Measurements from ENCODE around the gene RAB33A.

GRCh38 chrX:130124577-130124976 is 47.2 kb upstream of the RAB33A start:
- TF ChIP-seq, protein P1, sequence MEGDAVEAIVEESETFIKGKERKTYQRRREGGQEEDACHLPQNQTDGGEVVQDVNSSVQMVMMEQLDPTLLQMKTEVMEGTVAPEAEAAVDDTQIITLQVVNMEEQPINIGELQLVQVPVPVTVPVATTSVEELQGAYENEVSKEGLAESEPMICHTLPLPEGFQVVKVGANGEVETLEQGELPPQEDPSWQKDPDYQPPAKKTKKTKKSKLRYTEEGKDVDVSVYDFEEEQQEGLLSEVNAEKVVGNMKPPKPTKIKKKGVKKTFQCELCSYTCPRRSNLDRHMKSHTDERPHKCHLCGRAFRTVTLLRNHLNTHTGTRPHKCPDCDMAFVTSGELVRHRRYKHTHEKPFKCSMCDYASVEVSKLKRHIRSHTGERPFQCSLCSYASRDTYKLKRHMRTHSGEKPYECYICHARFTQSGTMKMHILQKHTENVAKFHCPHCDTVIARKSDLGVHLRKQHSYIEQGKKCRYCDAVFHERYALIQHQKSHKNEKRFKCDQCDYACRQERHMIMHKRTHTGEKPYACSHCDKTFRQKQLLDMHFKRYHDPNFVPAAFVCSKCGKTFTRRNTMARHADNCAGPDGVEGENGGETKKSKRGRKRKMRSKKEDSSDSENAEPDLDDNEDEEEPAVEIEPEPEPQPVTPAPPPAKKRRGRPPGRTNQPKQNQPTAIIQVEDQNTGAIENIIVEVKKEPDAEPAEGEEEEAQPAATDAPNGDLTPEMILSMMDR (IDR thresholded peaks at IDR 0.05; ENCODE audit: poor library complexity, severe bottlenecking), result no peak
- TF ChIP-seq TAF1 (IDR thresholded peaks at IDR 0.05; ENCODE audit: low read depth), result no peak
